Amniotic epithelial cell (primary cell): ENCODE data around the gene NLGN1.
A peak's percentile ranks its signal among the peaks of the same experiment; 100 is the strongest.

Experiments
- DNase-seq: peaks from one replicate; pipeline ENCODE4 v3.0.0-alpha.2; 2010; ENCODE audit warnings: low read depth

Gene NLGN1

DNA sequence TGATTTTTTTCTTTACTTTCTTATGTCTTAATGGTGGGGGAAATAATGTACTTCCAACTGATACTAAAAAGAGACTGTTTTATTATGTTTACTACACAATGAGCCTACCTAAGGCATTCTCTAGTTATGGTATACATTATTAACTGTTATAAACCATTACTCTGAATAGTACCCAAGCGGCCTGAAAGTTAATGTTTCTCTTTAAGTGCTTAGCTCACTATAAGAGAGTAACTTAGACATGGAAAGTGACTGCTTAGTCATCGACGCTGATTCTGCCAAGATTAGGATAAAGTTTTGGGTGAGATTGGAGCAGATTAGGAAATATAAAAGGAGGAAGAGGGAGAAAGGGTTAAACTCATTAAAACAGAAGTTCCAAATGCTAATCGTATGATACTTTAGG, 365.0 kb downstream of the NLGN1 start:
- DNase-seq: no peak

GRCh38 chr3:173770011-173770410, 372.5 kb downstream of the NLGN1 start:
- peak; percentile 7 for DNase-seq

DNA sequence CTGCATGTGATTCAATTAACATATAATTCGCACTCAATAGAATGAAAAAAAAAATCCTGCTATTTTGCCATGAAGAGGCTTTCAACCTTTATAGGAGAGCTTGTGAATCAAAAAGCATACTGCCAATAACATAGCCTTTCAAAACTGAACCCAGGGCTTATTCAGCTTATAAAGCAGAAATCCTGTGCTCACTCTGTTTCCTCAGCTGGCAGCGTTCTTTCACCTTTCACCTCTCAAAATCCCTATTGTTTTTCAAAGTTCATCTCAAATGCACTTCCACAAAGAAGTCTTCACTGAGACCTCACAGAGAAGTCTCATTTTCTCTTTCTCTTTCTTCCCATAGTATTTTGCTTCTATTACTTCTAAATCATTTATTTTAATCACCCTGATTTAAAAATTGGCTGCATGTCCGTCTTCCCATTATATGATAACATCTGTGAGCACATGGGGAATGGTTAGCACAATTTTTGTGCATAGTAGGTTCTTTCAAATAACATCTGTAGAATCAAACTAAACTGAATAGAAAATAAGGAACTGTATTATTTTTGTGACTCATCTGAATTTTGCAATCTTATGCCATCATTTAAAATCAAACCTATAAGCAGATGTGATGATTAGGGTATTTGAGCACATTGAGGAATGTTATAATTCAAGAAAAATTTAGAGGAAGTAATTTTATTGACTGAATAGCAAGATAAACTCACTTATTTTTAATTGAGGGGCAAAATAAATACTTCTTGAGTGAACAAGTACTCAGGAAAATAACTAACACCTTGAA, 373.4 kb downstream of the NLGN1 start:
- no peak for DNase-seq

DNA sequence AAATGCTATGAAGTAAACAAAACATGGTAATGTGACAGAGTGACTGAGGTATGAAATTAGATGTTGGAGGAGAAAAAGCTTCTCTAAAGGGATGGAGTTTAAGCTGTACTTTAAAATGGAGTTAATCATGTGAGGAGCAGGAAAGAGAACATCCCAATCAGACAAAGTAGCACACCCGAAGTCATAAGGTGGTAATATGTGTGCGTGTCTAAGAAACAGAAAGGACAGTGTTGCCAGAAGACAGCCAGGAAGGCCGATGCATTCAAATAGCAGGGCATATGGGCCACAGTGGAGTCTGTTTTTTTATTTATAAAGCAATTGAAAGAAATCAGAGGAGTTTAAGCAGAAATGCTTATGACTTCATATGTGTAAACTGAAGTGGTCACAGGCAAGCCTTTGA, 376.3 kb downstream of the NLGN1 start:
- no peak for DNase-seq

GRCh38 chr3:173774294-173774693, 376.8 kb downstream of the NLGN1 start:
- DNase-seq: no peak

GRCh38 chr3:173778251-173778650, 380.7 kb downstream of the NLGN1 start:
- no peak for DNase-seq

DNA sequence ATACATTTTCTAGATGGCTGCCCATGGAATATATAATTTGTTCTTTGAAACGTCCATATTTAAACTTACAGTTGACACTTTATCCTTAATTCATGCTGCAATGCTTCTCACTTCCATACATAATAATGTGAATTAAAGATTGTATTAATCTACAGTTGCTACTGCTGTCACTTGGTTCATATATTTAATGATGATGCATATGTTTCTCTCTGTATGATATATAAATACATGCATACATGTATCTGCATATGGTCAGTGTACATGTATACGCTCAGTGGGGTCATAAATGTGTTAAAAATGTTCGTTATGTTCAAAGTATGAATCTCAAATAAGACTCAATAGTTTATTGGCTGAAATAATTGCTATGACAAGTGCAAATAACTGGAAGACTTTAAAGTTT, 382.5 kb downstream of the NLGN1 start:
- no peak for DNase-seq

GRCh38 chr3:173785004-173785403, 387.5 kb downstream of the NLGN1 start:
- DNase-seq: peak; percentile 2

DNA sequence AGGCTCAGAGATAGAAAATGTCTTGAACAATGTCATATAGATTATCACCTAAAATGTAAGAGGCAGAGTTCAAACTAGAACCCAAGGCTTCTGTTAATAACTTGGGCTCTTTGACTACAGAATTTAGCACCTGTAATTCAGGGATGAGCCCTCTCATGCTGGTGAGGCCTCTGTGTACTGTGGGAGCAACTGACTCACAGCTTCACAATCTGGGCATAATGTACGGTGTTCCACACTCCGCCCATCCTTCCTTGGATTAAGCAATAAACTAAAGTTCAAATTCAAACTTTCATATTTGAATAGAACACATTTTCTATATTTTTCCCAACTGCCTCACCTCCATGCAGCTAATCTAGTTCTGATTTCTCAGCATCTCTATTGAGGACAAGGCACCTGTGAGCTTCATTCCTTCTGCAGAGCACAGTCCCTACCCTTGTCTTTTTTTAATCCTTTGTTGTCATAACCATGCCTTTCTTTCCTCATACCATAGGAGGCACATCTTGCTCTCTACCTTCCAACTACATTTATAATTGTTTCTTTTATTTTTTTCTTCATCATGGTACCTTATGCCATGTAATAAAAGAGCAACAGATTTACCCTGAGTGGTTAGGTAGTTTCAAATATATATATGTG, 392.1 kb downstream of the NLGN1 start:
- DNase-seq: peak; percentile 37

DNA sequence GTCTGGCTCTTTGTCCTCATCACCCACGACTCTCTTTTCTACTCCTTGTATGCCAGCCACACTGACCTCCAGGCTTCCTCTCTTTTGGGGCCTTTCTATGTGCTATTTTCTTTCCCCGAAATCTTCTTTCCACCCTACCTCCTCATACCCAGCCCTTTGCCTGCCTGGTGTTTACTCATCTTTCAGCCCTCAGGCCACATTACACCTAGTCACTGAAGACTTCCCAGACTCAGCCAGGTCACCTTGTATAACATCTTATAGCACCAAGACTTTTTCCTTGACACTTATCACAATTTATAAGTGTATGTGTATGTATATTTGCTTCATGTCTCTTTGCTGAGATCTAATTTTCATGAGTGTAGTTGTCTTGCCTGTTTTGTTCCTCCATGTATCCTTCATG, 396.4 kb downstream of the NLGN1 start:
- no peak for DNase-seq

DNA sequence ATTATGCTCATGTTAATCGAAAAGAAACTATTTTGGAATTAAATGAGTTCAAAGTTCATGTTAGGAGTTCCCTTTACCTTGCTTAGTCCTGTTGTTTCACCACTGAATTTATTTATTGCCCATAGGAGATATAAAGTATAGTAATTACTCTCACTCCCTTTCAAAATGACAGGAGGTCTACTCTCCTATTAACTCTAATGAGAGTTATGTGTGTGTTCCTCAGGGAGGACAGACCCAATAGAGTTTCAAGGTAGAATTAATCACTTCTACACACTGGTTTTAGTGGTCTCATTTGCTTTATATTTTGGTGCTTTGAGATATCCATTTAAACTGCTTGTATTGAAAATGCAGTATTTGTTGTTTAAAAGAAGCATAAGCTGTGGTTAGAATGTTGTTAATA, 398.9 kb downstream of the NLGN1 start:
- DNase-seq: no peak

DNA sequence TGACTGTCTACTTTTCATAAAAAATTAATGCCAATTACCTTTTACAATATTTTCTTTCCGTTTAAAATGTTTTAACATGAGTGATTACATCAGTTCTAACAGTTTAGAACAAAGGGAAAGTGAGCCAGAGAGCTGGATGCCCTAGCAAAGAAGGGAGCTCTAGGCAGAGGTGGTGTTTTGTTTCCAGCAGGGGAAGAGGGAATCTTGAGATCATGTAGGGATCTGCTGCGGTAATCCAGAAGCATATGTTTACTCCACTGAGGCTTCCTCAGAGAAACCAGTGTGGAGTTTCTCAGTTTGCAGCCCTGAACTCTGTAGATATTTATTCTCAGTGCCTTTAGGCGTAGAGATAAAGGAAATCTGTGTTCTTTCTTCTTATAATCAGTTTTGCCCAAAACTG, 399.3 kb downstream of the NLGN1 start:
- DNase-seq: no peak

DNA sequence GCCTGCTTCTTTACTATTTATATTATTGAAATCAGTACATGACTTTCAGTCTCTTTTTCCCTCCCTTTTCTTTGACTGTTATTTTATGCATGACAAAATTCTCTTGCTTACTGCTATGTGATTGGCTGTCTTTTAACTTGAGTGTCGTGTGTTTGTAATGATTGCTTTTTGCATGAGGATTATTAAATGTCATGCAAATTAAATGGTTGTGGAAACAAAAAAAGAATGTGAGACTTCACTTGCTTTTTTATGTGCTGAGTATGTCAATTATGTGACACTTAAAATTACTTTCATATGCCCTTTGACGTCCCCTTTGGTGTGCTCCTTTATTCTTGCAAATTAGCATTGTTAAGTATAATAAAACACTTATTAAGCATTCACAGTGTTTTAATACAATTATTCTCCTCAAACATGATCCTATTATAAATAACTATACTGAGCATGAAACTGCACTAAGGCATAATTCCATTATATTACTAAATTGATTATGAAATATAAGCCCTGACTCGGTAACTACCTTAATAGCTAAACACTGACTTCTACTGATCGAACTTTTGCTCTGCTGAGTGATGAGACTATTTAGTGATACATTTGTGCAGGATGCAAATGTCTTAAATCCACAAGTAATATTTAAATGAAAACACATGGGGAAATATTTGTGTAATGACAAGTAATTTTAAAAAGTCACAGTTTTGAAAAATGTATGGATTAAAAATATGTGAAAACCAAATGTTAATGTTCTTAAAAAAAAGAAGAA, 401.7 kb downstream of the NLGN1 start:
- DNase-seq: no peak

DNA sequence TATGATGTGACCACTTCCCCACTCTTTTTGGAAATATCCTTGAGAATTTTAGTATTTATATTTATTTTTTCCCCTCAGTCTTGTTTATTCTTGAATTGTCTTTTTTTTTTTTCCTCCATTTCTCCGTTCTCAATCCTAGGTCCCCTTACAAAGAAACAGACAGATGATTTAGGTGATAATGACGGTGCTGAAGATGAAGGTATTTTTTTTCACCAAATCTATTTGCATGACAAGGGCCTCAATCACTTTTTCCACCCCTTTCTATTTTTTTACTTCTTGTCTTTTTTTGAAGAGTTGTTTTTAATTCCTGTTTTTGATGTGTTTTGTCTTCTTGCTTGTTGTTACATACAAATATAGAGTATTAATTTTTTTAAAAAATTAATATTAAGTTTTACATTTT, 402.6 kb downstream of the NLGN1 start:
- no peak for DNase-seq

DNA sequence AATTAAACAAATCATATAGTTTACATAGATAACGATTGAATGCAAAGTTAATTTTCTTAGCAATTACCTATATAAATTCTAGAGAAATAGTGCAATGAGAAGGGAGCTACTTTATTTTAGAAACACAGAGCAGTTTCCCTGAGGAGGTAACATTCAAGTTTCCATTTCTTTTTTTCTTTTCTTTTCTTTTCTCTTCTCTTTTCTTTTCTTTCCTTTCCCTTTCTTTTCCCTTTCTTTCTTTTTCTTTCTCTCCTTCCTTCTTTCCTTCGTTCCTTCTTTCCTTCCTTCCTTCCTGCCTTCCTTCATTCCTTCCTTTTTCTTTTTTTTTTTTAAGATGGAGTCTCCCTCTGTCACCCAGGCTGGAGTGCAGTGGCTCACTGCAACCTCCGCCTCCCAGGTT, 417.3 kb downstream of the NLGN1 start:
- DNase-seq: no peak

DNA sequence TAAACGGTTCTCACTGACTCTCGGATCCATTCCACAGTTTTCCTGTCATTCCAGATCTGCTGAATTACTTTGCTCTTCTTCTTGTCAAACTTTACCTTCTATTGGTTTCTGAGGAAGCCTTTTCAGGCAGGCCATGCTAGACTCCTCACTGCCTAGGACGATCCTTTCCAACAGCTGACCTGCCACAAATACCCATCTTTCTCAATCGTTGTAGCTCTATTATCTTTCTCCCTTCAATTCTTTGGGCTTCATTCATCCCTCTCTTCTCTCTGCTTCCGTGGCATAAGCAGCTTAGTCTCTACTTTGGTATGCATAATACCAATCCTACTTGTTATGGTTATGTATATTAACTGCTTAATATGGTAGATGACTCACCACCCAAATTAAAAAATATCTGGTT, 421.8 kb downstream of the NLGN1 start:
- no peak for DNase-seq

DNA sequence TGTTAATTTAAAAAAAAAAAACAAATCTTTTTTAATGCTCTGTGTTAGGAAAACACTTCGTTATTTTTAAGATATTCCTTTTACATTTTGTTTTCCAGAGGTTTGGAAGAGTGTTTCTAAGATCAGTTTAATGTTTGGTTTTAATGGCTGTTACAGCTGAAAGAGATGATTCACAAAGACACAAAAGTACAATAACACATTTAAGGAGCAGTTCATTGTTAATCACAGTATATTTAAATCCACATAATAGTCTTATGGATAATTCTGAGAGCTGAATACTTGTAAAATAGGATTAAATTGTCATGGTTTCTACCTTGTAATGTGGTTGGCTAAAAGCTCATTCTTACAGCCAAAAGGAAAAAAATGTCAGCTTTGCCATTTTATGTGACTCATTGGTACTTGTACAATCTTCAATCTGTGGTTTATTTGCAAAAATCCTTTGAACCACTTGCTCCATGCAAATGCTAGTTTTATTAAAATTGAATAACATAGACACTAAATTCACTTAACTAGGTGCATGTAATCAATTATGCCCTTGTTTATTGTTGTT, 426.4 kb downstream of the NLGN1 start:
- no peak for DNase-seq

- no peak for DNase-seq
Observed at GRCh38 chr3:173825730-173826129, 428.2 kb downstream of the NLGN1 start.

GRCh38 chr3:173826416-173826815, 428.9 kb downstream of the NLGN1 start:
- no peak for DNase-seq

- DNase-seq: no peak
Observed at GRCh38 chr3:173826901-173827609, 429.5 kb downstream of the NLGN1 start.

- DNase-seq: no peak
Observed at GRCh38 chr3:173838644-173839043, 441.1 kb downstream of the NLGN1 start.

DNA sequence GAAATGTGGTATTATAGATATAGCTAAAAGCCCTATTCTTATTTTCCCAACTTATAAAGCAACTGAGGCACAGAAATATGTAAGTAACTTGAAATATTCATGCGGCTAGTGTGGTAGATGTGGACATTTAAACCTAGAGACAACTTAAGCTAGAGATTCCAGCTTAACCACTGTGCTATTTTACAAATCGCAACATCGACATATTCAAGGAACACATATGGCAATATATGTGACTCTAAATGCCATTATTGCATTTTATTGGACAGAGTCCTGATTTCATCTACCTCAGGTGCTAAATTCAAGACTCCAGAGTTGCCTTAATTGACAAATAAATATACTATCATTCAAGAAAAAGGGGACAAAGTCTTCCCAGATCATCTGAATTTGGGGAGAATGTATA, 442.3 kb downstream of the NLGN1 start:
- DNase-seq: no peak
